22Rv1 (cell line): ENCODE measurements around the gene RPTOR.

Experiments used
- ZFX ChIP-seq: fragments of 450-650 bp; IDR thresholded peaks from 2 replicates; pipeline ENCODE4 v1.6.1; 2017; ENCODE audit warnings: antibody characterized with exemption, borderline replicate concordance
- TF ChIP-seq, protein P1 (sequence below): fragments of 450-650 bp; IDR thresholded peaks from 2 replicates; pipeline ENCODE4 v1.5.1; 2017; ENCODE audit warnings: mild to moderate bottlenecking

DNA sequence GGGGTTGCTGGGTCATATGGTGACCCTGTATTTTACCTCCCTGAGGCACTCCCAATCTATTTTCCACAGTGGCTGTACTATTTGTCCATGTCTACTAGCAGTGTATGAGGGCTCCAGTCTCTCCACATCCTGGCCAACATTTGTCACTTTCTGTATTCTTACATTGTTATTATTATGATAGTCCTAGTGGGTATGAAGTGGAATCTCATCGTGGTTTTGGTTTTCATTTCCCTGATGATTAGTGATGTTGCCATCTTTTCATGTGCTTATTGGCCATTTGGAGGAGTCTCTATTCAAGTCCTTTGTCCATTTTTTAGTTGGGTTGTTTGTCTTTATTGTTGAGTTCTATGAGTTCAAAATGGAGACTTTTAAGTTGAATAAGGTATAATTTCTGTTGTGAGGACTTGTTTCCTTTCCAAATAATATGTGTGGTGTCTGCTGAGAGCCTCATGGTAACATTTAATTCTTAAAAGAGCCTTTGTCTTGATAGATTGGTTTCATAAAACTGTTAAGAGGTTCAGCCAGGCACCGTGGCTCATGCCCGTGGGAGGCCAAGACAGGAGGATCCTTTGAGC lies 108.2 kb downstream of the RPTOR start:
- TF ChIP-seq, protein P1, sequence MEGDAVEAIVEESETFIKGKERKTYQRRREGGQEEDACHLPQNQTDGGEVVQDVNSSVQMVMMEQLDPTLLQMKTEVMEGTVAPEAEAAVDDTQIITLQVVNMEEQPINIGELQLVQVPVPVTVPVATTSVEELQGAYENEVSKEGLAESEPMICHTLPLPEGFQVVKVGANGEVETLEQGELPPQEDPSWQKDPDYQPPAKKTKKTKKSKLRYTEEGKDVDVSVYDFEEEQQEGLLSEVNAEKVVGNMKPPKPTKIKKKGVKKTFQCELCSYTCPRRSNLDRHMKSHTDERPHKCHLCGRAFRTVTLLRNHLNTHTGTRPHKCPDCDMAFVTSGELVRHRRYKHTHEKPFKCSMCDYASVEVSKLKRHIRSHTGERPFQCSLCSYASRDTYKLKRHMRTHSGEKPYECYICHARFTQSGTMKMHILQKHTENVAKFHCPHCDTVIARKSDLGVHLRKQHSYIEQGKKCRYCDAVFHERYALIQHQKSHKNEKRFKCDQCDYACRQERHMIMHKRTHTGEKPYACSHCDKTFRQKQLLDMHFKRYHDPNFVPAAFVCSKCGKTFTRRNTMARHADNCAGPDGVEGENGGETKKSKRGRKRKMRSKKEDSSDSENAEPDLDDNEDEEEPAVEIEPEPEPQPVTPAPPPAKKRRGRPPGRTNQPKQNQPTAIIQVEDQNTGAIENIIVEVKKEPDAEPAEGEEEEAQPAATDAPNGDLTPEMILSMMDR: no peak
- TF ChIP-seq ZFX: no peak
